ENCODE data around the gene HPDL.

DNA sequence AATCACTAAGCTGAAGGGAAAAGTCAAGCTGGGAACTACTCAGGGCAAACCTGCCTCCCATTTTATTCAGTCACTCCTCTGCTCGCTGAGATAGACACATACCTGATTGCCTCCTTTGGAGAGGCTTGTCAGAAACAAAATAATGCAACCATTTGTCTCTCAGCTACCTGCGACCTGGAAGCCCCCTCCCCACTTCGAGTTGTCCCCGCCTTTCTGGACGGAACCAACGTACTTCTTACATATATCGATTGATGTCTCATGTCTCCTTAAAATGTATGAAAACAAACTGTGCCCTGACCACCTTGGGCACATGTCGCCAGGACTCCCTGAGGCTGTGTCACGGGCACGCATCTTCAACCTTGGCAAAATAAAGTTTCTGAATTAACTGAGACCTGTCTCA is 21.5 kb upstream of the HPDL start:
- TF ChIP-seq, protein P1, sequence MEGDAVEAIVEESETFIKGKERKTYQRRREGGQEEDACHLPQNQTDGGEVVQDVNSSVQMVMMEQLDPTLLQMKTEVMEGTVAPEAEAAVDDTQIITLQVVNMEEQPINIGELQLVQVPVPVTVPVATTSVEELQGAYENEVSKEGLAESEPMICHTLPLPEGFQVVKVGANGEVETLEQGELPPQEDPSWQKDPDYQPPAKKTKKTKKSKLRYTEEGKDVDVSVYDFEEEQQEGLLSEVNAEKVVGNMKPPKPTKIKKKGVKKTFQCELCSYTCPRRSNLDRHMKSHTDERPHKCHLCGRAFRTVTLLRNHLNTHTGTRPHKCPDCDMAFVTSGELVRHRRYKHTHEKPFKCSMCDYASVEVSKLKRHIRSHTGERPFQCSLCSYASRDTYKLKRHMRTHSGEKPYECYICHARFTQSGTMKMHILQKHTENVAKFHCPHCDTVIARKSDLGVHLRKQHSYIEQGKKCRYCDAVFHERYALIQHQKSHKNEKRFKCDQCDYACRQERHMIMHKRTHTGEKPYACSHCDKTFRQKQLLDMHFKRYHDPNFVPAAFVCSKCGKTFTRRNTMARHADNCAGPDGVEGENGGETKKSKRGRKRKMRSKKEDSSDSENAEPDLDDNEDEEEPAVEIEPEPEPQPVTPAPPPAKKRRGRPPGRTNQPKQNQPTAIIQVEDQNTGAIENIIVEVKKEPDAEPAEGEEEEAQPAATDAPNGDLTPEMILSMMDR (IDR thresholded peaks at IDR 0.05; ENCODE audit: low read depth, low read length, poor library complexity, severe bottlenecking): no peak
- TF ChIP-seq EZH2phosphoT487 (IDR thresholded peaks at IDR 0.05; ENCODE audit: borderline replicate concordance, low read length): no peak

Data from DOHH2 (cell line).